Measurements from ENCODE around the gene ZNF425. TPM values are rescaled to one million over a fixed set of nuclear protein-coding genes. Genes with fewer than 3 reads are reported as not detected.

ZNF425 gene
- total and polyA plus RNA-seq, 9 of the 15 experiments (the other 6 are each of a cell fraction or from before 2014, with no cell fraction given): 0.03 to 0.89 (median 0.54) TPM

DNA sequence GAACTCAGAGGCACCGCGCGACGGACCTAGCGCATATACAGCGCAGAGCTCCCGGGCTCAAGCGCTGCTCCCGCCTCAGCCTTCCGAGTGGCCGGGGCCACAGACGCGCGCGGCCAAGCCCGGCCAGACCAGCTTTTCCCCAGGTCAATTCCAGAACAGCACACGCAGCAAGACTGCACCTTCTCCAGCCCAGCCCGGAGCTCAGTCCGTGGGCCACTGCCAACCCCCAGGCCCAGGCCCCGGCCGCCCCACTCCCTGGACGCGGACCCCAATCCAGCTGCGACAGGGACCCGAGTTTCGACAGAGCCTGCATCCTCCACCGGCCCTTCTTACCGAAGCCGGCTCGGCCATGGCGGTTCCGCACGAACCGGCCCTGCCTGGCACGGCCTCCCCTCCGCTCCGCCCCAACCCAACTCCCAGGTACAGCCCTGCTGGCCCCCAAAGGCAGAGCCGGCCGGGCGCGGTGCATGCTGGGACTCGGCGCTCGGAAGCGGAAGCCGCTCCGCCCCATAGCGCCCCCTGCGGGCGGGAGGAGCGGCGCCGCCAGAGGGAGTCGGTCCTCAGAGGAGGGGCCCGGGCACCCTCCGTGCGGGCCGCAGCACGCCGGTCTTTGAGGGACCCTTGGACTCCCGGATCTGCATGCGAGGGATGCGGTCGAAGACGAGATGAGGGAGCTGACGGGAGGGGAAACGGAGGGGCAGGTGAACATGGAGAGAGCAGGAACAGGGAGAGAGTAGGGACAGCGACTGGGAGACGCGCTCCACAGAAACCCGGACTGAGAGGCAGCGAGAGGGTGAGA lies at the start of gene ZNF425 (continued):
- TF ChIP-seq, protein P1, sequence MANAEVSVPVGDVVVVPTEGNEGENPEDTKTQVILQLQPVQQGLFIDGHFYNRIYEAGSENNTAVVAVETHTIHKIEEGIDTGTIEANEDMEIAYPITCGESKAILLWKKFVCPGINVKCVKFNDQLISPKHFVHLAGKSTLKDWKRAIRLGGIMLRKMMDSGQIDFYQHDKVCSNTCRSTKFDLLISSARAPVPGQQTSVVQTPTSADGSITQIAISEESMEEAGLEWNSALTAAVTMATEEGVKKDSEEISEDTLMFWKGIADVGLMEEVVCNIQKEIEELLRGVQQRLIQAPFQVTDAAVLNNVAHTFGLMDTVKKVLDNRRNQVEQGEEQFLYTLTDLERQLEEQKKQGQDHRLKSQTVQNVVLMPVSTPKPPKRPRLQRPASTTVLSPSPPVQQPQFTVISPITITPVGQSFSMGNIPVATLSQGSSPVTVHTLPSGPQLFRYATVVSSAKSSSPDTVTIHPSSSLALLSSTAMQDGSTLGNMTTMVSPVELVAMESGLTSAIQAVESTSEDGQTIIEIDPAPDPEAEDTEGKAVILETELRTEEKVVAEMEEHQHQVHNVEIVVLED (CRISPR knock-in tag; IDR thresholded peaks at IDR 0.05): peak; percentile 78
- peak; percentile 94 for TF ChIP-seq SMAD4 (CRISPR knock-in tag; conservative IDR thresholded peaks at IDR 0.05)
- TF ChIP-seq, protein P2, sequence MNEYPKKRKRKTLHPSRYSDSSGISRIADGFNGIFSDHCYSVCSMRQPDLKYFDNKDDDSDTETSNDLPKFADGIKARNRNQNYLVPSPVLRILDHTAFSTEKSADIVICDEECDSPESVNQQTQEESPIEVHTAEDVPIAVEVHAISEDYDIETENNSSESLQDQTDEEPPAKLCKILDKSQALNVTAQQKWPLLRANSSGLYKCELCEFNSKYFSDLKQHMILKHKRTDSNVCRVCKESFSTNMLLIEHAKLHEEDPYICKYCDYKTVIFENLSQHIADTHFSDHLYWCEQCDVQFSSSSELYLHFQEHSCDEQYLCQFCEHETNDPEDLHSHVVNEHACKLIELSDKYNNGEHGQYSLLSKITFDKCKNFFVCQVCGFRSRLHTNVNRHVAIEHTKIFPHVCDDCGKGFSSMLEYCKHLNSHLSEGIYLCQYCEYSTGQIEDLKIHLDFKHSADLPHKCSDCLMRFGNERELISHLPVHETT (CRISPR knock-in tag; conservative IDR thresholded peaks at IDR 0.05 in 1 of 2, IDR thresholded peaks at IDR 0.05 in 1 of 2): peak in 1 of 2 experiments; percentile 88; a peak in 2 of 4 replicates
- peak; percentile 70; the same call in 1 of the 2 replicates for TF ChIP-seq ZNF717 (CRISPR knock-in tag; IDR thresholded peaks at IDR 0.05)
- peak; percentile 83 for TF ChIP-seq FOXO4 (CRISPR knock-in tag; IDR thresholded peaks at IDR 0.05)
- TF ChIP-seq NCOA6 (IDR thresholded peaks at IDR 0.05): no peak; the same call in 1 of the 2 replicates
- peak; percentile 99 for TF ChIP-seq POLR2A (conservative IDR thresholded peaks at IDR 0.05)
- TF ChIP-seq PURB (CRISPR knock-in tag; IDR thresholded peaks at IDR 0.05; ENCODE audit: low read depth): 0 out of 2 replicates have a peak, but pooled peaks have one; percentile 59
- TF ChIP-seq, protein P3, sequence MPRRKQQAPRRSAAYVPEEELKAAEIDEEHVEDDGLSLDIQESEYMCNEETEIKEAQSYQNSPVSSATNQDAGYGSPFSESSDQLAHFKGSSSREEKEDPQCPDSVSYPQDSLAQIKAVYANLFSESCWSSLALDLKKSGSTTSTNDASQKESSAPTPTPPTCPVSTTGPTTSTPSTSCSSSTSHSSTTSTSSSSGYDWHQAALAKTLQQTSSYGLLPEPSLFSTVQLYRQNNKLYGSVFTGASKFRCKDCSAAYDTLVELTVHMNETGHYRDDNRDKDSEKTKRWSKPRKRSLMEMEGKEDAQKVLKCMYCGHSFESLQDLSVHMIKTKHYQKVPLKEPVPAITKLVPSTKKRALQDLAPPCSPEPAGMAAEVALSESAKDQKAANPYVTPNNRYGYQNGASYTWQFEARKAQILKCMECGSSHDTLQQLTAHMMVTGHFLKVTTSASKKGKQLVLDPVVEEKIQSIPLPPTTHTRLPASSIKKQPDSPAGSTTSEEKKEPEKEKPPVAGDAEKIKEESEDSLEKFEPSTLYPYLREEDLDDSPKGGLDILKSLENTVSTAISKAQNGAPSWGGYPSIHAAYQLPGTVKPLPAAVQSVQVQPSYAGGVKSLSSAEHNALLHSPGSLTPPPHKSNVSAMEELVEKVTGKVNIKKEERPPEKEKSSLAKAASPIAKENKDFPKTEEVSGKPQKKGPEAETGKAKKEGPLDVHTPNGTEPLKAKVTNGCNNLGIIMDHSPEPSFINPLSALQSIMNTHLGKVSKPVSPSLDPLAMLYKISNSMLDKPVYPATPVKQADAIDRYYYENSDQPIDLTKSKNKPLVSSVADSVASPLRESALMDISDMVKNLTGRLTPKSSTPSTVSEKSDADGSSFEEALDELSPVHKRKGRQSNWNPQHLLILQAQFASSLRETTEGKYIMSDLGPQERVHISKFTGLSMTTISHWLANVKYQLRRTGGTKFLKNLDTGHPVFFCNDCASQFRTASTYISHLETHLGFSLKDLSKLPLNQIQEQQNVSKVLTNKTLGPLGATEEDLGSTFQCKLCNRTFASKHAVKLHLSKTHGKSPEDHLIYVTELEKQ (CRISPR knock-in tag; IDR thresholded peaks at IDR 0.05): 0 out of 2 replicates have a peak, but pooled peaks have one; percentile 1
- peak; percentile 77 for TF ChIP-seq JUND (IDR thresholded peaks at IDR 0.05; ENCODE audit: borderline replicate concordance, low read depth, low read length)
- no peak; the same call in 2 of the 3 replicates for TF ChIP-seq JUND (tag; IDR thresholded peaks at IDR 0.05; ENCODE audit: borderline replicate concordance, low read depth, low read length)
- TF ChIP-seq, protein P4, sequence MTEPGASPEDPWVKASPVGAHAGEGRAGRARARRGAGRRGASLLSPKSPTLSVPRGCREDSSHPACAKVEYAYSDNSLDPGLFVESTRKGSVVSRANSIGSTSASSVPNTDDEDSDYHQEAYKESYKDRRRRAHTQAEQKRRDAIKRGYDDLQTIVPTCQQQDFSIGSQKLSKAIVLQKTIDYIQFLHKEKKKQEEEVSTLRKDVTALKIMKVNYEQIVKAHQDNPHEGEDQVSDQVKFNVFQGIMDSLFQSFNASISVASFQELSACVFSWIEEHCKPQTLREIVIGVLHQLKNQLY (CRISPR knock-in tag; conservative IDR thresholded peaks at IDR 0.05): peak in 1 of 2 experiments; percentile 95
- peak; percentile 84 for TF ChIP-seq CXXC5 (CRISPR knock-in tag; IDR thresholded peaks at IDR 0.05)
- TF ChIP-seq OTX1 (CRISPR knock-in tag; IDR thresholded peaks at IDR 0.05): peak; percentile 80
- TF ChIP-seq RHOXF2B (CRISPR knock-in tag; conservative IDR thresholded peaks at IDR 0.05): 0 out of 2 replicates have a peak, but pooled peaks have one; percentile 2
- TF ChIP-seq RBFOX2 (IDR thresholded peaks at IDR 0.05; ENCODE audit: low read depth, low read length): peak; percentile 99
- peak; percentile 55 to 71 for TF ChIP-seq RAD21 (CRISPR knock-in tag; conservative IDR thresholded peaks at IDR 0.05 in 1 of 2, IDR thresholded peaks at IDR 0.05 in 1 of 2)
- no peak for TF ChIP-seq IFI16 (CRISPR knock-in tag; IDR thresholded peaks at IDR 0.05)

Measured in K562 (cell line).